Astrocyte (in vitro differentiated cells and primary cell): ENCODE measurements around the gene SCAF11.

Experiments used
- CTCF ChIP-seq: IDR thresholded peaks from 2 replicates; pipeline ENCODE4 v1.5.1; 2011; ENCODE audit warnings: low read depth, mild to moderate bottlenecking, inconsistent platforms, low read length, moderate library complexity; ENCODE audit not compliant: insufficient read depth
- EZH2 ChIP-seq: IDR thresholded peaks from 2 replicates; pipeline ENCODE4 v1.6.1; 2012; ENCODE audit warnings: mild to moderate bottlenecking, low read length, inconsistent platforms; ENCODE audit not compliant: insufficient read depth

- no peak for TF ChIP-seq CTCF
- TF ChIP-seq EZH2: no peak
These were observed 113.3 kb downstream of the SCAF11 start for GRCh38 chr12:45877069-45877468.
